ENCODE measurements around the gene IPMK.

The IPMK gene

DNA sequence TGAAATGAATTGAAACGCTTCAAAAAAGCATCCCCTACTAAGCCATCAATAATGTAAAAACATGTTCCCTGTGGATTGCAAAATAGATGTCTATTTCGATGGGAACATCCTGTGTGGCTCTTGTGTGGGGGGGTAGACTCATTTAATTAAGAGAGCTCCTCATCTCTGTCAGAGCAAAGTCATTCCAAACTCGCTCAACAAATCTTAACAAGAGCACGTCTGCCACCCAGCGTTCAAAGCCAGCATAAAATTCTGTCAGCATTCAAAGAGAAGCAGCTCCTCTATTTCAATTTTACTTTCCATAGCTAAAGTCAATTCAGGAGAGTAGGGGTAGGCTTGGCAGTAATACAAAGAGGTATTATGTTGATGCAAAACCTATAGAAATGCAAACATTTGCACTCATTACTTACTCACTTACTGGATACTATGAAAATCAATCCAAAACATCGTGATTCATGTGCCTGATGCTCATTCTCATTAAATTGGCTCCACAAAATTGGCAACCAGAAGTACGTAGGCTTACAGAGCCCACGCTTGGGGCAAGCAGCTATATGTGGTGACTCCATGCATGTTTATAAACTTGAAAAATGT, 114.9 kb downstream of the IPMK start:
- no peak for DNase-seq

DNA sequence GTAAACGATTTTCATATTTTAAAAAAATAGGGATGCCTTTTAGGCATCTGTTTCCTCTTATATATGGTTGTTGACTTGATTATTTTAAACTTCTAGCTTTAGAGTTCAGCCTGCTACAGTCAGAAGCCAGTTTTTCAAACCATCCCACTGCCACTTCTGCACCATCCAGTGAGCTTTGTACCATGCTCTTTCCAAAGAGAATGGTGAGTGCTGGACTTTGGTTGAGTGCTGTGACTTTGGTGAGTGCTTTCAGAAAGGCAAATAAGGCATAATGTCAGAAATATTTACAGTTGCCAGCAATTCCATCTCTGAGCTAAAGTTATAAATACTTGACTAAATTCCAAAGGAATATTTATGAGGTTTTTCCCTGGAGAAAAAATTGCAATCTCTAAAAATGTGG, 117.4 kb downstream of the IPMK start:
- DNase-seq = no peak

DNA sequence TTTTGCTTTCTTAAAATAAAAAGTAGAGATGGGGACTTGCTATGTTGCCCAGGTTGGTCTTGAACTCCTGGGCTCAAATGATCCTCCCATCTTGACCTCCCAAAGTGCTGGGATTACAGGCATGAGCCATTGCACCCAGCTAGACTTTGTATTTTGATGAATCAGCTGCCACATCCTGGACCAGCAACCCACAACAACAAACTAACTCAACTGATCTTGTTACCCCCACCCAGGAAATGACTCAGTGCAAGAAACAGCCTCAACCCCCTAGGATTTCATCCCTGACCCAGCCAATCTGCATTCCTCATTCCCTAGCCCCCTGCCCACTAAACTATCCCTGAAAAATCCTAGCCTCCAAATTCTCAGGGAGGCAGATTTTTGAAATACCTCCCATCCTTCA, 123.8 kb downstream of the IPMK start:
- no peak for DNase-seq
